ENCODE measurements around the gene PACSIN1.

GRCh38 chr6:34555328-34555727, 89.5 kb downstream of the PACSIN1 start:
- TF ChIP-seq, protein P1, sequence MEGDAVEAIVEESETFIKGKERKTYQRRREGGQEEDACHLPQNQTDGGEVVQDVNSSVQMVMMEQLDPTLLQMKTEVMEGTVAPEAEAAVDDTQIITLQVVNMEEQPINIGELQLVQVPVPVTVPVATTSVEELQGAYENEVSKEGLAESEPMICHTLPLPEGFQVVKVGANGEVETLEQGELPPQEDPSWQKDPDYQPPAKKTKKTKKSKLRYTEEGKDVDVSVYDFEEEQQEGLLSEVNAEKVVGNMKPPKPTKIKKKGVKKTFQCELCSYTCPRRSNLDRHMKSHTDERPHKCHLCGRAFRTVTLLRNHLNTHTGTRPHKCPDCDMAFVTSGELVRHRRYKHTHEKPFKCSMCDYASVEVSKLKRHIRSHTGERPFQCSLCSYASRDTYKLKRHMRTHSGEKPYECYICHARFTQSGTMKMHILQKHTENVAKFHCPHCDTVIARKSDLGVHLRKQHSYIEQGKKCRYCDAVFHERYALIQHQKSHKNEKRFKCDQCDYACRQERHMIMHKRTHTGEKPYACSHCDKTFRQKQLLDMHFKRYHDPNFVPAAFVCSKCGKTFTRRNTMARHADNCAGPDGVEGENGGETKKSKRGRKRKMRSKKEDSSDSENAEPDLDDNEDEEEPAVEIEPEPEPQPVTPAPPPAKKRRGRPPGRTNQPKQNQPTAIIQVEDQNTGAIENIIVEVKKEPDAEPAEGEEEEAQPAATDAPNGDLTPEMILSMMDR (conservative IDR thresholded peaks at IDR 0.05; ENCODE audit: low read length), result no peak
- TF ChIP-seq EZH2phosphoT487 (IDR thresholded peaks at IDR 0.05; ENCODE audit: borderline replicate concordance, low read depth, low read length), result no peak

All from OCI-LY7 (cell line).